GM21447 (cell line): Measurements from ENCODE around the gene LSM2.
"Not testable (repeated sequence)": the region's sequence is repeated elsewhere in the genome, so short reads cannot be mapped to it uniquely, and the experiment has no call there.

ENCODE experiments used
- ATAC-seq: cut with Tn5 transposase; IDR thresholded peaks from one replicate; pipeline ENCODE4 v1.9.1; 2021; ENCODE audit not compliant: unreplicated experiment

Gene LSM2

GRCh38 chr6:31827286-31828079 lies 20.7 kb upstream of the LSM2 start, which contains the start of gene HSPA1B:
Gene HSPA1B, plus strand, starts transcription at chr6:31827738. Its CDS starts 213 bp downstream, at chr6:31827951.
- ATAC-seq, result peak; percentile 65

GRCh38 chr6:31826793-31827285 lies 20.1 kb upstream of the LSM2 start:
- peak; percentile 16 for ATAC-seq

GRCh38 chr6:31825553-31825952 lies 18.8 kb upstream of the LSM2 start:
- no peak for ATAC-seq

GRCh38 chr6:31823592-31824196 lies 16.9 kb upstream of the LSM2 start:
- not testable (repeated sequence) for ATAC-seq

- peak; percentile 37 for ATAC-seq
Measured at GRCh38 chr6:31822036-31822821, 15.5 kb upstream of the LSM2 start.

- peak; percentile 42 for ATAC-seq
Measured at GRCh38 chr6:31821301-31822035, 14.7 kb upstream of the LSM2 start.

- not testable (repeated sequence) for ATAC-seq
Measured at GRCh38 chr6:31820399-31820798, 13.6 kb upstream of the LSM2 start.

- ATAC-seq, result no peak
Measured at GRCh38 chr6:31819871-31820299, 13.1 kb upstream of the LSM2 start.

GRCh38 chr6:31817929-31818511 lies 11.3 kb upstream of the LSM2 start:
- not testable (repeated sequence) for ATAC-seq

GRCh38 chr6:31817133-31817928 lies 10.6 kb upstream of the LSM2 start:
- not testable (repeated sequence) for ATAC-seq

- no peak for ATAC-seq
Measured at GRCh38 chr6:31815025-31815838, 8.5 kb upstream of the LSM2 start, which contains the start of the genes HSPA1A and HSPA1L. Gene HSPA1A, plus strand, starts transcription at chr6:31815543. Its CDS starts 214 bp downstream, at chr6:31815757. Gene HSPA1L, minus strand, starts transcription at chr6:31815283. Its CDS starts 3,311 bp downstream, at chr6:31811972.

- peak; percentile 38 for ATAC-seq
Measured at GRCh38 chr6:31814677-31815024, 7.9 kb upstream of the LSM2 start.

- no peak for ATAC-seq
Measured at GRCh38 chr6:31813465-31813849, 6.7 kb upstream of the LSM2 start.

GRCh38 chr6:31811645-31812044 lies 4.9 kb upstream of the LSM2 start:
- no peak for ATAC-seq

- ATAC-seq, result not testable (repeated sequence)
Measured at GRCh38 chr6:31808599-31808998, 1.8 kb upstream of the LSM2 start.

- ATAC-seq, result no peak
Measured at GRCh38 chr6:31805939-31806469, 762 bp downstream of the LSM2 start.

- ATAC-seq, result not testable (repeated sequence)
Measured at GRCh38 chr6:31801031-31801927, 5.5 kb downstream of the LSM2 start.
